GM19372 (cell line): Measurements from ENCODE around the gene STK11IP.

Source experiments
- ATAC-seq: cut with Tn5 transposase; IDR thresholded peaks from one replicate; pipeline ENCODE4 v1.9.1; 2021; ENCODE audit warnings: mild to moderate bottlenecking, low read depth, moderate library complexity; ENCODE audit not compliant: unreplicated experiment

Gene STK11IP

DNA sequence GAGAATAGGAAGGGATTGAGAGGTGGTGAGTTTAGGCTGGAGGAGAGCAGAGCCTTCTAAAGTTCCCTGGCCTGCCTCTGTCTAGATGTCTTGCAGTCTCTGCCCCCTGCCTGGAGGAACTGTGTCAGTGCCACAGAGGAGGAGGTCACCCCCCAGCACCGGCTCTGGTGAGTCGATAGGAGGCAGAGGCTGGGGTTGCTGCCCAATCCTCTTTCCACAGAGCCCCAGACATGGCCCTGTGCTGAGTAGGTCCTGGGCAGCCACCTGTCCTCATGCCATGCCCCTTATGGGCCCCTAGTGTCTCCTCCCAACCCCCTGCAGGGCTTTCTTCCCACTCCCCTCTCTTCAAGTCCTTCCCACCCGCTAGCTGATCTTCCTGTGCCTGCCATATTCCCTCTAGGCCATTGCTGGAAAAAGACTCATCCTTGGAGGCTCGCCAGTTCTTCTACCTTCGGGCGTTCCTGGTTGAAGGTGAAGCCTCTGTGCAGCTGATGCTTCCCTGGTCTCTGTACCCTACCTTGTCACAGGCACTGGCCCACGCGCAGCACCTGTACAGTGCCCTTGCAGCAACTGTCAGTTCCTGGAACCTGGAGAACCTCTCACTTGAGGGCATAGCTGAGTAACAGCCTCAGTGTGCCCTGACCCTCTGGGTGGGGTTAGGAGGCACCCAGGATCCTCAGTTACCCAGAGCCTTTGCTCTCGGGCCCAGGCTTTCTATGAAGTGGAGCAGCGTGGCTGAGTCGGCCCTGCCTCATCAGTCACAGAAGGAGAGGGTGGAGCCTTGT is 16.6 kb downstream of the STK11IP start:
- ATAC-seq, result no peak

- ATAC-seq, result no peak
Measured at GRCh38 chr2:219615036-219615435, 17.4 kb downstream of the STK11IP start.

DNA sequence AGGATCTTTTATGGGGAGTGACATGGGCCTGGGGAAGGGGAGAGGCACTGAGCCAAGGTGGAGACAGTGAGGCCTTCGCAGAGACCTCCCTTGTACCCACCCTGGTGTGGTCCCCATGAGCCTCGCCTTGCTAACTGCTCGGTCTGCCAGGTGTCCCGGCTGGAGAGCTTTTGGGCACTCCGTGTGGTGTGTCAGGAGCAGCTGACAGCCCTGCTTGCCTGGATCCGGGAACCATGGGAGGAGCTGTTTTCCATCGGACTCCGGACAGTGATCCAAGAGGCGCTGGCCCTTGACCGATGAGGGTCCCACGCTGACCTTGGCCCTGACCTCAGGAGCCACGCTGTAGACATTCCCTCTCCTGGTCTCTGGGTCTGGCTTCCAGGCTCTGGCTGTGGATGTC is 18.2 kb downstream of the STK11IP start:
- ATAC-seq, result no peak

DNA sequence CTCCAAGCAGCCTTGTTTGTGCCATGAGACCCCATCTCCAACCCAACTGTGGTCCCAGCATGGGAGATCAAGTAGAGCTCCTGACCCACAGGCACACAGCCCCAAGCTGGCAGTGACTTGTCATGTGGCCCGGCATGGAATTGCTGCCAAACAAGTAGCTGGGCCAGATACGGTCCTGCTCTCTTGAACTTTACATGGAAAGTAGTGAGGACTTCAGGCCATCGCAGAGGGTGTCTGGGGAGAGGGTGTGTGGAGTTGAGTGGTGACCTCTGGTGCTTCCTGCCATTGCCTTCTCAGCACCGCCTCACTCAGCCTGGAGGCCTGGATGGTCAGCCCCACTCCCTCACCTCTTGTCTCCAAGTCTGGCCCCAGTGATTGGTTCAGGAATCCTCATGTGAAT is 18.9 kb downstream of the STK11IP start:
- no peak for ATAC-seq

- no peak for ATAC-seq
Measured at GRCh38 chr2:219618733-219619122, 21.1 kb downstream of the STK11IP start.

GRCh38 chr2:219619235-219619634 is 21.6 kb downstream of the STK11IP start:
- ATAC-seq, result no peak

DNA sequence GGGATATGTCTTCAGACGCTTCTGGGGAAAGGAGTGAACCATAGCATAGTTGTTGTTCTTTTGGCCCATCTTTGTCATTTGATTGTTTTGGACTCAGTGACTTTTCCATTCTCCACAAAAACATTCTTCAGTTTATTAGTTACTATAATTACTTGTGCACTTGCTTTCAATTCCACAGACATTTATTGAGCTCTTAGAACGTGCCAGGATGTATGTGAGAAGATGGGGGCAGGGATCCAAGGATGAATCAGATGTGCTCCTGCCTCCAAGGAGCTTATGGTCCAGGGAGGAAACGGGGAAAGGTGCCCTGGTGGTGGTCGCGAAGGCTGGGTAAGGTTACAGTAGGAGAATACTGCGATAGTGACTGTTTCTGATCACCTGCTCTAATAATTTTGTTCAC is 22.9 kb downstream of the STK11IP start:
- ATAC-seq, result no peak

DNA sequence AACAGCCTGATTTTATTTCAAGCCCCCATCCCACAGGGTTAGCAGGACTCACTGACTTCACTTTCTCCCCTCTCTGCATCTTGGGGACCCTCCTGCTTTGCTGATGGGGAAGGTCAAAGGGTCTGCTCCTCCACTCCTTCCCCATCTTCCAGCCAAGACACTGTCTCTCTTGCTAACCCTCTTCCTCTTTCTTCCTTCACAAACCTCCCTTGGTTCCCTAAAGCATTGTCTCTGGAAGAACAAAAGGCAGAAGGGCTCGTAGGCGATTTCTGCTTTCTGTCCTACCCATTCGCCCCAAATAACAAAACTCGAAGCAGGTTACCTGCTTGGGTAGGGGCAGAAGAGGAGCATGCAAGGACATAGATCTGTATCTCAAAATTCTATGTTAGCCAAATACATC is 24.3 kb downstream of the STK11IP start:
- no peak for ATAC-seq

GRCh38 chr2:219622472-219622871 is 24.8 kb downstream of the STK11IP start:
- ATAC-seq, result no peak

- ATAC-seq, result no peak
Measured at GRCh38 chr2:219624565-219624964, 26.9 kb downstream of the STK11IP start.

DNA sequence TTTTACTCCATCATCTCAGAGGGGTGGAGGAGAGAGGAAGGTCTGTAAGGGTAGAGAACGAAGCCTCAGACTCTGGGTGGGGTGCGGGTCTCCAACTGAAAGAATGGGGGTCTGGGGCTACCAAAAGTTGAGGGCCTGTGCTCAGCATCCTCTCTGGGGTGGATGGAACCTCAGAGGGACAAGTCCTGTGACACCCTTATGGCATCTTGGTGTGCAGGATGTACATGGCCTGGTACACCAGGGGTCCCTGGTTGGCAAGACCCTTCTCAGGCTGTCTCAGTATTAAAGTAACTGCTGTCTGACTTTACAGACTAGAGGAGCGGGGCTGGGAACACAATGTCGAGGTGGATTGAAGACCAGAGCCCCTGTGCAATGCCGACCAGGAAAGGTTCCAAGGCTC is 27.5 kb downstream of the STK11IP start:
- no peak for ATAC-seq

GRCh38 chr2:219626540-219626939 is 28.9 kb downstream of the STK11IP start:
- ATAC-seq, result no peak

DNA sequence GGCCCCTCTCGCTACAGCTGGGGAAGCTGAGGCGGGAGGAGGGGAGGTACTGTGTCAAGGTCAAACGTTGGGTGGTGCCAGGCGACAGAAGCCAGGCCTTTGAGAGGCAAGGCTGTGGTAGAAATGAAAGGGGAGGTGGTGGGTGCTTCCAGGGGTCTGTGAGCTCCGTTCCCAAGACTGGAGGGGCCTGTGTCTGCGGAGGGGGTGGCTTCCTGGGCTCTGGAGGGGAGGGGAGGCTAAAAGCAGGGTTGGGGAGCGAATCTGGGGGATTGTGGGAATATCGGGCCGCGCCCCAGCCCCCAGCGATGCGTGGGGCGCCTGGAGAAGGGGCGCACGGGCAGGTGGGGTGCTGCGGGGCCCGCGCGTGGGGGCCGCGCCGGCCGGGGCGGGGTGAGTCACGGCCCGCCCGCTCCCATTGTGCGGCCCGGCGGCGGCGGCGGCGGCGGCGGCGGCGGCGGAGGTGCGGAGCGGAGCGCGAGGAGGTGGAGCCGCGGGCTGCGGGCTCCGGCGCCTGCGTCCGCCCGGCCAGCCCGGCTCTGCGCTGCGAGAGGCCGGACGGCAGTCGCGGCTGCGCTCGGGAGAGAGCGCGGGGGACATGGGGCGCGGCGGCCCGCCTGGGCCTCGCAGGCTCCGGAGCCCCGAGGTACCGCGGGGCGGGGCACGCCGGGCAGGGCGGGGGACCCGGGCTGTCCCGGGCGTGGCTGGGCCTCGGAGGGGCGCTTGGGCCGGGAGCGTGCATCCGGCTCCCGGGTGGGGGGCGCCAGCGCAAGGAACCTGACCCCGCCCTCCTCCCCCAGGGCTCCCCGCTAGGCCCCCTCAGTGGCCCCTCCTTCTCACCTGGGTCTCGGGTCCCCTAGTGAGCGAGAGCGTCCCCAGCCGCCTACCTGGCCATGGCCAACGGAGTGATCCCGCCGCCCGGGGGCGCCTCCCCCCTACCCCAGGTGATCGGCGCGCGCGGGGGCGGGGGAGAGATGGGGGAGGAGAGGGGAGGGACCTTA is 29.7 kb downstream of the STK11IP start, which contains the start of gene SLC4A3:
SLC4A3 (plus strand) TSS at position 528 of the 998 bp plus-strand sequence; CDS start at position 891, 363 bp downstream.
- no peak for ATAC-seq

- no peak for ATAC-seq
Measured at GRCh38 chr2:219628235-219628985, 30.8 kb downstream of the STK11IP start.

DNA sequence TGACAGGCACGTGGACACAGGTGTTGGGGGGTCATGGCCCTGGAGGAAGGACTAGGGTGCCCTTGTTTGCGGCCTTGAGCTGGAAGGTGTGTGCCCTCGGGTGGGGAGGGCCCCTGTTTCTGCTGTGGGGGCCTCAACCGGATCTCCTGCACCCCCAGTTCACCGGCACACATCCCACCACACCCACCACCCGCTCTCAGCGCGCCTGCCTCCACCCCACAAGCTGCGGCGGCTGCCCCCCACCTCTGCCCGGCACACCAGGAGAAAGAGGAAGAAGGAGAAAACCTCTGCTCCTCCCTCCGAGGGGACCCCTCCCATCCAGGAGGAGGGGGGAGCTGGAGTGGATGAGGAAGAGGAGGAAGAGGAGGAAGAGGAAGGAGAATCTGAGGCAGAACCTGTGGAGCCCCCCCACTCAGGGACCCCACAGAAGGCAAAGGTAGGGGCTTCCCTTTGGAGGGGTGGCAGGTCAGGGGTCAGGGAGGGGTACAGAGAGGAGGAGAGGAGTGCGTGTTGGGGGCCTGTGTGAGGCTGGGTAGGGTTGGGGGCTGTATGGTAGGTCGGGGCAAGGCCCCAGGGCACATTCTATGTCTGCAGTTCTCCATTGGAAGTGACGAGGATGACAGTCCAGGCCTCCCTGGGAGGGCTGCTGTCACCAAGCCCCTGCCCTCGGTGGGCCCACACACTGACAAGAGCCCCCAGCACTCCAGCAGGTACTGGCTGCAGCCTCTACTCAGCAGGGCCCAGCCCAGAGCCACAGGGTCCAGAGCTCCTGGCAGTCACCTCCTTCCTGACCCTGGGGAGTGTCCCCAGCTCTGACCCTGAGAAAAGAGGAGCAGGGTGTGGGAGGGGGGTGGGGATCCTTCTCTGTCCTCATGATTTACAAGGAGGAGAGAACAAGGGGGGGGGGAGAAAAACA is 31.6 kb downstream of the STK11IP start:
- ATAC-seq, result no peak

DNA sequence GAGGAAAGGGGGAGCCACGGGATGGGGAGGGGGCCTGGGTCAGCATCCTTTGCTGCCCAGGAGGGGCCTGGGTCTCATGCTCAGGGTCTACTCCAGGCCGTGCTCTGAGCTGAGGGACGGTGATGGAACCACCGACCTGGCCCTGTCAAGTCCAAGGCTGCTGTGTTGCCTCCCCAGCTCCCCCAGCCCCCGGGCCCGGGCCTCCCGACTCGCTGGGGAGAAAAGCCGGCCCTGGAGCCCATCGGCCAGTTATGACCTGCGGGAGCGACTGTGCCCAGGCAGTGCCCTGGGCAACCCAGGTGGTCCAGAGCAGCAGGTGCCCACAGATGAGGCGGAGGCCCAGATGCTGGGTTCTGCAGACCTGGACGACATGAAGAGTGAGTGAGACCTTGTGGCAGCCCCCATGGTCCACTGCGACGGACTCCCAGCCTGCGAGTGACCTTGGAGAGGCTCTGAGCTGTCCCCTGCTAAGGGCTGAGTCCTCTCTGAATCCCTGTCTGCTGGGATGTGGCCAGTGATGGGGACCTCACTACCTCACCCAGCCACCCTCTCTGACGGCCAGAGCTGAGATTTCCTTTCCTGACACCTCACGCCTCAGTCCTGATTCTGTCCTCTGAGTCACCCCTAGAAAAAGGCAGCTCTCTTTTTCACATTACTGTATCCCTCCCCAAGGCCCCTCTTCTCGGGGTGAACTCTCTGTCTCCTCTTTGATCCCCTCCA is 32.5 kb downstream of the STK11IP start:
- no peak for ATAC-seq

DNA sequence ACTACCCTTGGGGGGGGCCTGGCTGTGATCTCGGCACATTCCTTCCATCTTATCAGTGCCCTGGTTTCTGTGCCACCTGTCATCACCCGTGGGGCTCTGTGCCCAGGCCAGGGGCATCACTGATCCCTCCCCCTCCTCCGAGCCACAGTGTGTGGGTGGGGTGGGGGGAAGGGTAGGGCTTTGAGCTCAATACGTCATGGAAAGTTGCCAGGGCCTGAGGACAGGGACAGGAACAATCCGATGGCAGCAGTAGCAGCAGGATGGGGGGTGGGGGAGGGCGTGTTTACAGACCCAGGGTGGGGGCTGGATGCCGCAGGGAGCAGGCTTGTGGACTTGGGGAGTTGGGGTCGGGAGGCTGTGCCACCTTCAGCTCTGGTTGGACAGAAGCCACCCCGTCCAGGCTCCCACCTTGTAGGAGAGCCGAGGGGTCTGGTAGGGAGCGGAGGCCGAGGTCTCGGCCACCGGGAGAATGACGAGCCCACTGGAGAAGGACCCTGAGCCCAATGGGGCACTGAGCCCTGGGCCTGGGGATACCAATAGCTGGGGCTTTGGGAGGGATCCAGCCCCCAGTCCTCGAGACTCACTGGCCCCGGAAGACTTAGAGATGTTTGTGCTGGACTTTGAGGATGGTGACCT is 33.2 kb downstream of the STK11IP start:
- ATAC-seq, result no peak

DNA sequence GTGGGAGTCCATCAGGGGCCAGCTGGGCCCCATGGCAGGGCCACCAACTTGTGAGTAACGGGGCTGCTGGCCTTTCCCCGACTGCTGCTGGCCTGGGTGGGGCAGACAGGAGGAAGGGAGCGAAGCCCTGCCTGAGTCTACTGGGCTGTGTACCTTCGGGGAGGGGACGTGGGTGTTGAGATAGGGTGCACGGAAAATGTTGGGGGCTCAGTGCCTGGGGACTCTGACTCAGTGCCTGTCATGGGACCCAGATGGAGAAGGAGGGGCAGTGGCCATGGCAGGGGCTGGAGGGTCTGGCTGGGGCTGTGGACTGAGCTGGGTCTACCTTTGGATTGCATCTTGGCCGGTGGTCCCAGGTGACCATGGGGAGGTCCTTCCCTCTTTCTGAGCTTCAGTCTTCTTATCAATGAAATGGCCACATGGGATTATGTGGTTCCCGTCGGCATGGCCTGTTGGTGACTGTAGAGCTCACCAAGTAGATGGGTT is 33.8 kb downstream of the STK11IP start:
- ATAC-seq, result no peak
